Thymus (tissue), 11 donors: ENCODE data around the gene TNNT1. TPM values are rescaled to one million over a fixed set of nuclear protein-coding genes. Genes with fewer than 3 reads are reported as not detected.
"Not testable (repeated sequence)": the region's sequence is repeated elsewhere in the genome, so short reads cannot be mapped to it uniquely, and the experiment has no call there.

ENCODE experiments used
- DNase-seq, 9 donors: peaks; one replicate each; pipeline ENCODE4 v3.0.0-alpha.2; 2013; ENCODE audit warnings: low spot score in 9 of 9, low read depth in 6 of 9, missing footprints in 1 of 9
- H3K27ac ChIP-seq, 2 donors: one replicate each; pipeline ENCODE4 v1.5.1; 2013; ENCODE audit warnings: control low read depth in 1 of 2, low read depth in 1 of 2, low read length in 1 of 2, mild to moderate bottlenecking in 1 of 2, moderate library complexity in 1 of 2
- H3K27me3 ChIP-seq, 2 donors: one replicate each; pipeline ENCODE4 v1.5.1; 2013; ENCODE audit warnings: low read length in 1 of 2; ENCODE audit not compliant: control insufficient read depth in 2 of 2, insufficient read depth in 1 of 2
- H3K36me3 ChIP-seq, 2 donors: one replicate each; pipeline ENCODE4 v1.5.1; 2013; ENCODE audit warnings: low read length in 1 of 2, mild to moderate bottlenecking in 1 of 2, moderate library complexity in 1 of 2; ENCODE audit not compliant: control insufficient read depth in 2 of 2, insufficient read depth in 2 of 2
- H3K4me1 ChIP-seq, 2 donors: one replicate each; pipeline ENCODE4 v1.5.1; 2013; ENCODE audit warnings: low read length in 2 of 2; ENCODE audit not compliant: control insufficient read depth in 2 of 2, insufficient read depth in 2 of 2
- H3K4me3 ChIP-seq, 2 donors: one replicate each; pipeline ENCODE4 v1.5.1; 2013; ENCODE audit warnings: low read length in 2 of 2, control low read depth in 1 of 2, mild to moderate bottlenecking in 1 of 2
- H3K9me3 ChIP-seq, 2 donors: one replicate each; pipeline ENCODE4 v1.5.1; 2013; ENCODE audit warnings: low read length in 1 of 2, mild to moderate bottlenecking in 1 of 2; ENCODE audit not compliant: control insufficient read depth in 2 of 2, insufficient read depth in 1 of 2
- WGBS: extraction: QIAGEN DNeasy Blood & Tissue Kit; methylation state at CpG from one replicate; pipeline ENCODE4 v1.1.7; 2013; 5-methylcytosine and 5-hydroxymethylcytosine counted together
- polyA plus RNA-seq: library from polyadenylated mRNA; stranded (reverse); fragments of 200-250 nt; gene quantifications from one replicate; pipeline ENCODE4 v1.2.3, GENCODE V29; 2013
- total RNA-seq: library from RNA; stranded (reverse); fragments of 120-200 nt; gene quantifications from one replicate; pipeline ENCODE4 v1.2.4, GENCODE V29; 2013
- donor health status: healthy.

TNNT1 gene
- total and polyA plus RNA-seq, 2 donors, result 4.3 to 11.9 TPM

DNA sequence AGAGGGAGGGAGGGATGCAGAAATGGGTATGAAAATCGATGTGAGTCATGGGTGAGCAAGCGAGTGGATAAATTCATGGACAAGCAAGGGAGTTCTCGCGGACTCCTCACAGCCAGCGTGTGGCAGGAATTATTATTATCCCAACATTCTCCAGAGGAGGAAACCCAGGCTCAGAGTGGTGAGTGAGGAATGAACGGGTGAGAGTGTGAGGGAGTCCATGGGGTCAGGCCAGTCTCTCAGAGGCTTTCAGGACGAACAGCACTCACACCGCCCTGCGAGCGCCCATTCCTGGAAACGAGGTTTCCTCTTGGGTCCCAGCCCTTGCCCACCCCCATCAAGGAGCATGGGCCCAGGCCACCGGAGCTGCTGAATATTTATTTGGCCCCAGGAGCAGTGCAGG is 23.7 kb upstream of the TNNT1 start:
- no peaks in the 10 kb centered on the region for H3K36me3 ChIP-seq
- 29% methylated on average over 12 of the region's 12 CpGs for WGBS
- H3K9me3 ChIP-seq, result peaks cover 9 to 18% of the 10 kb centered on the region in 2 donors
- H3K27me3 ChIP-seq, result peaks cover 41 to 86% of the 10 kb centered on the region in 2 donors
- H3K4me3 ChIP-seq, result no peak overlapping the region
- no peak overlapping the region for H3K27ac ChIP-seq
- DNase-seq, result no peak
- H3K4me1 ChIP-seq, result peaks cover 0 to 7% of the 10 kb centered on the region in 2 donors

DNA sequence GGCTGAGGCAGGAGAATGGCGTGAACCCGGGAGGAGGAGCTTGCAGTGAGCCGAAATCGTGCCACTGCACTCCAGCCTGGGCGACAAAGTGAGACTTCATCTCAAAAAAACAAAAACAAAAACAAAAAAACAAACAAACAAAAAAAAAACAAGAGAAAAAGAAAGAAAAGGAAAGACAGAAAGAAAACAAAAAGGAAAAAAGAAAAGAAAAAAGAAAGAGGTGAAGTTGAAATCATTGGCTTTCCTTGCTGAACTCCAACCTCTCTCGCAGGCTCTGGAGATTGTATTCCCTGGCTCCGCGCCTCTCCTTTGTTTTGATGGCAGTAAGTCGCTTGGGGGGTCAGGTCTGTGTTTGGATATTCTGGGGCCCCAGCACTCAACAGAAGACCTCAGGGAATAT is 23.3 kb upstream of the TNNT1 start:
- Histone ChIP-seq H3K9me3 (peaks cover 9 to 18% of the 10 kb centered on the region in 2 donors), H3K27me3 (peaks cover 42 to 86% of the 10 kb centered on the region in 2 donors)
- not testable (repeated sequence) for DNase-seq, H3K4me3 ChIP-seq, H3K36me3 ChIP-seq, H3K4me1 ChIP-seq, H3K27ac ChIP-seq
- 70% methylated on average over 9 of the region's 9 CpGs for WGBS

DNA sequence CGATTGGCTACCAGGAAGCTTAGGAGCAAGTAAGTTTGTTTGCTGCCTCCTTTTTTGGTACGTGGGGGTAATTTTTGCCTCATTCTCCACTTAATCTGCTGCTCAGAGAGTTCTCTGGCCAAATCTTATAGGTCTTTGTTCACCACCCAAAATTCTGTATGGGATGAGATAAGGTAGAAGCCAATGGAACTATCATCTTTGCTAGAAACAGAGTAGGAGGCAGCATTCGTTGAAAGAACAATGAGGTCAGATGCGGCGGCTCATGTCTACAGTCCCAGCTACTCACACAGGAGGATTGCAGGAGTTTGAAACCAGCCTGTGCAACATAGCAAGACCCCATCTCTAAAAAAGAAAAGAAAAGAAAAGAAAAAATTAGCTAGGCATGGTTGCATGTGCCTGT is 22.4 kb upstream of the TNNT1 start:
- peaks cover 51 to 86% of the 10 kb centered on the region in 2 donors for H3K27me3 ChIP-seq
- H3K36me3 ChIP-seq, result no peaks in the 10 kb centered on the region
- peaks cover 10 to 21% of the 10 kb centered on the region in 2 donors for H3K9me3 ChIP-seq
- H3K4me3 ChIP-seq, result no peak overlapping the region
- 89% methylated on average over 5 of the region's 5 CpGs for WGBS
- H3K27ac ChIP-seq, result no peak overlapping the region
- DNase-seq, result no peak
- peaks cover 7 to 15% of the 10 kb centered on the region in 2 donors for H3K4me1 ChIP-seq

DNA sequence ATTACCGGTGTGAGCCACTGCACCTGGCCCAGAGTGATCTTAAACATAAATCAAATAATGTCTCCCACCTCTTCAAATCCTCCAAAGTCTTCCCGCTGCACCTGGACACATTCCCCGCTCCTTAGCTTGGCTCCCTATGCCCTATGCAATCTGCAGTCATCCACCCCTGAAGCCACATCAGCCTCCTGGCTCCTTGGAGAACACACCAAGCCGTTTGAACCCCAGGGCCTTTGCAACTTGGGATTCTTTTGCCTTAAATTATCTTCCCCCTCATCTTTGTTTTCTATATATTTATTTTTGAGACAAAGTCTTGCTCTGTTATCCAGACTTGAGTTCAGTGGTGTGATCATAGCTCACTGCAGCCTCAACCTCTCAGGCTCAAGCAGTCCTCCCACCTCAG is 20.1 kb upstream of the TNNT1 start:
- Histone ChIP-seq H3K4me3 (no peak overlapping the region), H3K9me3 (peaks cover 3 to 4% of the 10 kb centered on the region in 2 donors), H3K36me3 (no peaks in the 10 kb centered on the region), H3K4me1 (peaks cover 9 to 22% of the 10 kb centered on the region in 2 donors), H3K27ac (no peak overlapping the region), H3K27me3 (peaks cover 38 to 78% of the 10 kb centered on the region in 2 donors)
- no peak for DNase-seq
- 72% methylated on average over 4 of the region's 4 CpGs for WGBS

DNA sequence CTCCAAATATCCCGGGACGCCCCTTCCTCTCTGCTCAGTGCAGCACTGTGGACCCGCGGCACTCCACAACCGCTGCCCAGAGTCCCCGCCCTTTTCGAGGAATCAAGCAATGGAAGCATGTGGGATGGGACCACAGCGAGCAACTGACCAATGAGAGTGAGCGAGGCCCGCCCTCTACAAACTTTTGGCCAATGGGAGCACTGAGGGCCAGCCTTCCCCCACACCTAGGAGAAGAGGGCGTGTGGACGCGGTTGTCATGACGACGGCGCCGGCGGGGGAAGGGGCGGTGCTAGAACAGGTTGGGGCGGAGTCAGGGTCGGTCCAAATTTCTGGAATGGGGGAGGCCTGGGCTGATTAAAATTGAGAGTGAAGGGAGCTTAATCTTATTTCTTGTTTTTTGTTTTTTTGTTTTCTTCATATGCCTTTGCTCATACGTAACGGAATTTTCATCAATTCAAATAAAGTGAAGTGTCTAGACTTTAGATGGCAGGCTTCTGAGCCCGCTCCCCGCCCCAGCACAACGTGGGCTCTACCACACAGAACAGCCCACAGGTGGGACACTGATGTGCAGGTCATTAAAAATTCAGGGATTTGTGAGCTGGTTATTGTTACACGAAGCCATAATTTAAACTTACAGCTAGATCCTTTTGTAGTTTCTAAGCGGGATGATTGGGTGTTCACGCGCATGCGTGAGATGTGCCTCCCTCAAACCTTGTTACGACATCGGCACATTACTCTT is 17.7 kb upstream of the TNNT1 start, which contains the start of gene DNAAF3:
TSS of gene DNAAF3 (minus strand) at position 84 of the 739 bp plus-strand sequence. CDS start 200 bp downstream, outside the sequence.
- DNase-seq, result peak in 6 of 9 donors; percentile 45 to 81 (median 62)
- WGBS, result 1% methylated on average over 33 of the region's 33 CpGs
- Histone ChIP-seq H3K9me3 (peaks cover 1 to 4% of the 10 kb centered on the region in 2 donors), H3K27ac (no peak within 1 kb of the TSS), H3K4me3 (peak within 1 kb of the TSS; percentile 9 to 13), H3K4me1 (peaks cover 9 to 16% of the 10 kb centered on the region in 2 donors), H3K36me3 (no peaks in the 10 kb centered on the region), H3K27me3 (peaks cover 27 to 74% of the 10 kb centered on the region in 2 donors)

DNA sequence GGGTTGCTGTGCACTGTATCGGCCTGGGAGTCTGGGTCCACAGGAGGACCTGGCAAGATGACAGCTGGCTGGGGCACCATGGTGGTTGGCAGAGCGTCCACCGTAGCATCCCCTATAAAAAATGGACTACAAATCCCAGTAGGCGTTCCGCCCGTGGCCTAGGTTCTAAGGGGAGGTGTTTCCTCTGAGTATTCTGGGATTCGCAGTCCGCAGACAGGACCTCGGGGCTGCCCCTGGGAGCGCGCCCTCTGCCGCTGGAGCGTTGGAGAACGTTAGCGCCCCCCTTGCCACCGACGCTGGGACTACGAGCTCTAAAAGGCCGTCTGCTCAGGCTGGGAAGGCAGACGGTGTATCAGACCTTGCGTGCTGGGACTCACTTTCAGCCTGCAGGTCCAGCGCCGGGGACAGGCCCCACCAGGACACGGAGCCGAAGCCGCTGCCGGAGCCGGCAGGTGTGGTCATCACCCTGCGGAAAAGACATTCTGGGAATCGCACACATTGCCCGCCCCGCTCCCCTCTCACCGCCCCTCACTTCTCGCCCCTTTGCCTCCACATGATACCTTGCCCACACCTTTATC is 17.0 kb upstream of the TNNT1 start:
- H3K27me3 ChIP-seq, result peaks cover 26 to 74% of the 10 kb centered on the region in 2 donors
- DNase-seq, result peak in 2 of 9 donors; percentile 69 to 75
- no peak overlapping the region for H3K27ac ChIP-seq
- H3K9me3 ChIP-seq, result peaks cover 1 to 5% of the 10 kb centered on the region in 2 donors
- H3K36me3 ChIP-seq, result no peaks in the 10 kb centered on the region
- H3K4me3 ChIP-seq, result peak overlapping the region; percentile 9 to 13
- WGBS, result 3% methylated on average over 34 of the region's 34 CpGs
- H3K4me1 ChIP-seq, result peaks cover 9 to 16% of the 10 kb centered on the region in 2 donors

DNA sequence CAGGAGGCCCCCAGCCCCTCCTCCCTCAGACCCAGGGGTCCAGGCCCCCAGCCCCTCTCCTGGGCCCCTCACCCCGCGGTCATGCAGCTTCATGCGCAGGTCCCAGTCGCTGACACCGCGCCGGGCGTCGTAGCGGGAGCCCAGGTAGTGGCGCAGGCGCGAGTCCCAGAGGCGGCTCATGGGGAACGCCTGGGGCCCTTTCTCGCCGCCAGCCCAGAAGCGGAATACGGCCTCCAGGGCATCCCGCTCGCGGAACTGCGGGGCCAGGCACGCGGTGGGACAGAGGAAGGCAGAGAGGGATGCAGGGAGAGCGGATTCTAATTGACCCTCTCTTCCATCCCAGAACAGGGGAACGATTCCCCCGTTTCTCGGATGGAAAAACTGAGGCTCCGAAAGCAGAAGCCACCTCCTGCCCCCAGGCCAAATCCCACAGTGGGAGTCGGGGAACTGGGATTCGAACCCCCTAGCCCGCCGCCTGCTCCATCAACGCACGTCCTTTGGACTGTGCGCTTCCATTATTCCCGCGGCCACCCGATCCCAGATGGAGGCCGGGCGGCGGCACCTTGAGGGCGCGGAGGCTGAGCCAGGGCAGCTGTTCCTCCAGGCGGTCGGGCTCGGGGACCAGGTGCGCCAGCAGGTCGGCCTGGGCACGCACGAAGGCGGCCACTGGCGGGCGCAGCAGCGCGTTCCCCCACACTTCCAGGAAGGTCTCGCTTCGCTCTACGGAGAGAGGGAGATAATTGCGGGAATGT is 12.7 kb upstream of the TNNT1 start:
- no peak for DNase-seq
- H3K36me3 ChIP-seq, result no peaks in the 10 kb centered on the region
- H3K27ac ChIP-seq, result no peak overlapping the region
- peaks cover 5 to 15% of the 10 kb centered on the region in 2 donors for H3K4me1 ChIP-seq
- H3K4me3 ChIP-seq, result no peak overlapping the region
- 38% methylated on average over 61 of the region's 61 CpGs for WGBS
- peaks cover 4 to 9% of the 10 kb centered on the region in 2 donors for H3K9me3 ChIP-seq
- peaks cover 34 to 75% of the 10 kb centered on the region in 2 donors for H3K27me3 ChIP-seq

DNA sequence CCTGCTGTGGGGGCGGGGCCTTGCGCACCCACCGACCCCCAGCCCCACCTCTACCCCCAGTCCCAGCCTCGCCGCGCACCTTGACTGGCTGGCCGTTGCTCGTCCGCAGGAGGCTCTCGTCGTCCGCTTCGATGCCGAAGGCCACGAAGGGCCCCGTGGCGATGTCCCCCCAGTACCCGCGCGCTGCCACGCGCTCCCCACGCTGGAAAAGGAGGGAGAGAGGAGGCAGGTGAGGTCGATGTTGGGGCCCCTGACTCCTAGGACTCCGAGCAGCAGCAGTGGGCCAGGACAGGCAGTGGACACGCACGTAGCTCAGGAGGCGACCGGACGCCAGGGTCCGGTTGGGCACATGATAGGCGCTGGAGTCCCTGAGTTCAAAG is 12.0 kb upstream of the TNNT1 start:
- no peak for DNase-seq
- Histone ChIP-seq H3K27ac (no peak overlapping the region), H3K9me3 (peaks cover 3 to 5% of the 10 kb centered on the region in 2 donors), H3K36me3 (no peaks in the 10 kb centered on the region), H3K4me1 (peaks cover 0 to 11% of the 10 kb centered on the region in 2 donors), H3K4me3 (no peak overlapping the region), H3K27me3 (peaks cover 36 to 75% of the 10 kb centered on the region in 2 donors)
- 23% methylated on average over 32 of the region's 32 CpGs for WGBS
